ENCODE data around the gene OR8U1. TPM values are rescaled to one million over a fixed set of nuclear protein-coding genes. Genes with fewer than 3 reads are reported as not detected.

OR8U1 gene
- total RNA-seq (2014; rRNA removed; shearing (Covaris generic); ENCODE audit: low replicate concordance): not detected in 2 replicates

DNA sequence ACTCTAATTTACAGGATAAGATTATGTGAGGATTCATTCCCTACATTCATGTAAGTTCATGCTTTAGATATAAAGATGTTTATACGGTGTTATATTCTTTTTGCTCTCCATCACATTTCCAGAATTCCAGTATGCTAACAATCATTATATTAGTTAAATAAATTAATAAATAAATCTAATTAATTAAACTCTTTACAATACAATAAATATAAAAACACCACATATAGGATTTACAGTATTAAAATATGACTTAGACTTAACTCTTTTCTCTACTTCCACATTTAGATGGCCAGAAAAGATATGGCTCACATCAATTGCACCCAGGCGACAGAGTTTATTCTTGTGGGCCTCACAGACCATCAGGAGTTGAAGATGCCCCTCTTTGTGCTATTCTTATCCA lies at the start of gene OR8U1:
TSS of gene OR8U1 (plus strand) at position 301 of the 400 bp plus-strand sequence. CDS start at position 301, 0 bp downstream.
- Histone ChIP-seq H3K27ac (ENCODE audit: low read length) (no peak within 1 kb of the TSS), H3K9ac (ENCODE audit: low read length) (no peak within 1 kb of the TSS), H3K9me2 (replicated peaks; ENCODE audit: insufficient read depth, low read length) (no peaks in the 10 kb centered on the region), H3K4me3 (ENCODE audit: low read length) (no peak within 1 kb of the TSS), H3K36me3 (ENCODE audit: insufficient read depth, low read length) (no peaks in the 10 kb centered on the region), H3K4me2 (ENCODE audit: low read depth, low read length, poor library complexity, severe bottlenecking) (no peak within 1 kb of the TSS), H3K9me3 (ENCODE audit: low read length) (peaks cover 17% of the 10 kb centered on the region), H2AFZ (ENCODE audit: low read length) (no peak within 1 kb of the TSS), H4K20me1 (ENCODE audit: insufficient read depth, low read depth, low read length) (no peaks in the 10 kb centered on the region), H3K27me3 (ENCODE audit: low read length) (no peaks in the 10 kb centered on the region), H3K4me1 (ENCODE audit: low read length) (no peaks in the 10 kb centered on the region), H3K79me2 (ENCODE audit: low read length) (no peaks in the 10 kb centered on the region)
- no peak for DNase-seq

DNA sequence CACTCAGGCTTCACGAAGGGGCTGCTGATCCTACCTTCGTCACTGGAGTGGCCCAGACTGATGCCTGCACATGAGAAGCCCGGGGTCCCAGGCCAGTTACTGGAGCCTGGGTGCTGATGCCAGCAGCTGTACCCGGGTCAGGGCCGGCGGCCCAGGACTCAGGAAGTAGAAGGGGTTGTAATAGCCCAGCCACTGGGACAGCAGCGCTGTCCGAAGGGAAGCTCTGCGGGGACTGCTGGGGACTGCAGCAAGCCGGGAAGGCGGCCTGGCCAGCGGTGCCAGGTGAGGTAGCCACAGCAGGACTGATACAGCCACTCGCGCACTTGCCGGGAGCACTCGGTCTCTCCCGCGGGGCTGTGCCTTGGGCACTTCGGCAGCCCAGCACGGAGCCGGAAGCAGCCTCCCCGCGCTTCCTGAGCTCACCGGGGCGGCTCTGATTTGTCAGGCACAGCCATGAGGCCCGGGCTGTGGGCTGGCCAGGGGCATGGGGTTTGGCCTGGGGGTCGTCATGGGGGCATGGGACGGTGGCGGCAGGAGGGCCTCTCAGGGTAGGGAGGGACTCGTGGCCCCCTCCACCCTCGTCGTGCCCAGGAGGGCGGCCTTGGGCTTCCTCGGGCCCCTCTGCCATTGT lies 43.4 kb upstream of the OR8U1 start:
- Histone ChIP-seq H4K20me1 (ENCODE audit: insufficient read depth, low read depth, low read length) (no peaks in the 10 kb centered on the region), H3K9me2 (replicated peaks; ENCODE audit: insufficient read depth, low read length) (no peaks in the 10 kb centered on the region), H3K4me3 (ENCODE audit: low read length) (no peak overlapping the region)

DNA sequence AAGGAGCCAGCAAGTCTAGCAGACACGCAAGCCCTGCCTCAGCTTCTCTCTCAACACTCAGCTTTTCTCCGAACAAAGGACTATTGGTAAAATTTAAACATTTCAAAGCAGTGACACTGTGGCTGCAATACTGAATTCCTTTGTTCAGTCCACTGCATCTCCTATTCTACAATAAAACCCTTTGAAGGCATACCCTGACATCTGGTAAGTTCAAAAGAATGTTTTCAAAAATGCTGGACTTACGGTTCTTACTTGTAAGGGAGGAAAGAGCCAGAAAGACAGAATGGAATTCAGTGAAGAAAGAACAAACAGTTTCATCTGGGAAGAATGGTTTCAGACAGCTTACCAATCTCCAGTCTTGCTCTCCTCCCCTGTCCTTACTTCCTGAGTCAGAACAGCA lies 42.3 kb upstream of the OR8U1 start:
- Histone ChIP-seq H3K4me3 (ENCODE audit: low read length) (no peak overlapping the region), H3K36me3 (ENCODE audit: insufficient read depth, low read length) (no peaks in the 10 kb centered on the region), H3K79me2 (ENCODE audit: low read length) (no peaks in the 10 kb centered on the region), H3K4me2 (ENCODE audit: low read depth, low read length, poor library complexity, severe bottlenecking) (no peak overlapping the region), H3K9ac (ENCODE audit: low read length) (no peak overlapping the region), H2AFZ (ENCODE audit: low read length) (no peak overlapping the region), H3K9me3 (ENCODE audit: low read length) (peaks cover 21% of the 10 kb centered on the region), H3K27me3 (ENCODE audit: low read length) (no peaks in the 10 kb centered on the region), H3K27ac (ENCODE audit: low read length) (no peak overlapping the region), H3K9me2 (replicated peaks; ENCODE audit: insufficient read depth, low read length) (no peaks in the 10 kb centered on the region), H3K4me1 (ENCODE audit: low read length) (no peaks in the 10 kb centered on the region), H4K20me1 (ENCODE audit: insufficient read depth, low read depth, low read length) (no peaks in the 10 kb centered on the region)
- DNase-seq: no peak

More for the DNA sequence above, 43.4 kb upstream of the OR8U1 start:
- Histone ChIP-seq H3K79me2 (ENCODE audit: low read length) (no peaks in the 10 kb centered on the region), H3K27ac (ENCODE audit: low read length) (no peak overlapping the region), H3K27me3 (ENCODE audit: low read length) (no peaks in the 10 kb centered on the region), H3K9ac (ENCODE audit: low read length) (no peak overlapping the region), H2AFZ (ENCODE audit: low read length) (no peak overlapping the region), H3K36me3 (ENCODE audit: insufficient read depth, low read length) (no peaks in the 10 kb centered on the region), H3K9me3 (ENCODE audit: low read length) (peaks cover 15% of the 10 kb centered on the region), H3K4me1 (ENCODE audit: low read length) (no peaks in the 10 kb centered on the region), H3K4me2 (ENCODE audit: low read depth, low read length, poor library complexity, severe bottlenecking) (no peak overlapping the region)
- DNase-seq: no peak

DNA sequence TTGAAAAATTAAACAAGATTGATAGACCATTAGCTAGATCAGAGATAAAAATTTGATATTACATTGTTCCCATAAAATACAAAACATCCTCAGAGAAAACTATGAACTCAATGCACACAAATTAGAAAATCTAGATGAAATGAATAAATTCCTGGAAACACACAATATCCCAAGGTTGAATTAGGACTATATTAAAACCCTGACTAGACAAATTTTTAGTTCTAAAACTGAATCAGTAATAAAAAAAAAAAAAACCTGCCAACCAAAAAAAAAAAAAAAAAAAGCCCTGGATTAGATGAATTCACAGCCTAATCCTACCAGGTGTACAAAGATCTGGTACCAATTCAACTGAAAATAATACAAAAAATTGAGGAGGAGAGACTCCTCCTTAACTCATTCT lies 35.1 kb upstream of the OR8U1 start:
- Histone ChIP-seq H3K4me1 (ENCODE audit: low read length) (no peaks in the 10 kb centered on the region), H2AFZ (ENCODE audit: low read length) (no peak overlapping the region), H3K27ac (ENCODE audit: low read length) (no peak overlapping the region), H3K27me3 (ENCODE audit: low read length) (no peaks in the 10 kb centered on the region), H3K9me2 (replicated peaks; ENCODE audit: insufficient read depth, low read length) (no peaks in the 10 kb centered on the region), H3K4me3 (ENCODE audit: low read length) (no peak overlapping the region), H3K4me2 (ENCODE audit: low read depth, low read length, poor library complexity, severe bottlenecking) (no peak overlapping the region), H4K20me1 (ENCODE audit: insufficient read depth, low read depth, low read length) (no peaks in the 10 kb centered on the region), H3K79me2 (ENCODE audit: low read length) (no peaks in the 10 kb centered on the region), H3K36me3 (ENCODE audit: insufficient read depth, low read length) (no peaks in the 10 kb centered on the region), H3K9ac (ENCODE audit: low read length) (no peak overlapping the region), H3K9me3 (ENCODE audit: low read length) (peaks cover 43% of the 10 kb centered on the region)
- no peak for DNase-seq

DNA sequence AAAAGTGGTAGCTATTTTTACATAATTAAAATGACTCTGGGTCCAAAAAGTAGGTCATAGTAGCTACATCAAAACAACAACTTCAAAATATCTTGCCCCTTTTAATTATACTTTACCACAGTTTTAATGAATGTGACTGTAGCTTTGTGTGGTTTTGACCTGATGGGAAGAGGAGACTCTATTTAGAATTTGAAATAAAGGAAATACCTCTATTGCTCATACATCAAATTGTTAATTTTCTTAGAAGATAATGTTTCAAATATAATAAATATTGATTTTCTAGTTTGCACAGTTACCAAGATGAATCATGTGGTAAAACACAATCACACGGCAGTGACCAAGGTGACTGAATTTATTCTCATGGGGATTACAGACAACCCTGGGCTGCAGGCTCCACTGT lies 29.7 kb upstream of the OR8U1 start, which contains the start of gene OR8K1:
TSS of gene OR8K1 (plus strand) at position 301 of the 400 bp plus-strand sequence. CDS start at position 301, 0 bp downstream.
- no peaks in the 10 kb centered on the region for H3K79me2 ChIP-seq (ENCODE audit: low read length)
- no peaks in the 10 kb centered on the region for H4K20me1 ChIP-seq (ENCODE audit: insufficient read depth, low read depth, low read length)
- H3K4me2 ChIP-seq (ENCODE audit: low read depth, low read length, poor library complexity, severe bottlenecking): no peak within 1 kb of the TSS
- no peaks in the 10 kb centered on the region; the same call in 1 of the 2 replicates for H3K9me2 ChIP-seq (replicated peaks; ENCODE audit: insufficient read depth, low read length)
- no peak within 1 kb of the TSS for H3K27ac ChIP-seq (ENCODE audit: low read length)
- no peak within 1 kb of the TSS for H3K4me3 ChIP-seq (ENCODE audit: low read length)
- no peak within 1 kb of the TSS for H3K9ac ChIP-seq (ENCODE audit: low read length)
- H3K9me3 ChIP-seq (ENCODE audit: low read length): peaks cover 20% of the 10 kb centered on the region
- no peaks in the 10 kb centered on the region for H3K27me3 ChIP-seq (ENCODE audit: low read length)
- H2AFZ ChIP-seq (ENCODE audit: low read length): no peak within 1 kb of the TSS
- no peaks in the 10 kb centered on the region for H3K36me3 ChIP-seq (ENCODE audit: insufficient read depth, low read length)
- H3K4me1 ChIP-seq (ENCODE audit: low read length): no peaks in the 10 kb centered on the region
- DNase-seq: no peak

DNA sequence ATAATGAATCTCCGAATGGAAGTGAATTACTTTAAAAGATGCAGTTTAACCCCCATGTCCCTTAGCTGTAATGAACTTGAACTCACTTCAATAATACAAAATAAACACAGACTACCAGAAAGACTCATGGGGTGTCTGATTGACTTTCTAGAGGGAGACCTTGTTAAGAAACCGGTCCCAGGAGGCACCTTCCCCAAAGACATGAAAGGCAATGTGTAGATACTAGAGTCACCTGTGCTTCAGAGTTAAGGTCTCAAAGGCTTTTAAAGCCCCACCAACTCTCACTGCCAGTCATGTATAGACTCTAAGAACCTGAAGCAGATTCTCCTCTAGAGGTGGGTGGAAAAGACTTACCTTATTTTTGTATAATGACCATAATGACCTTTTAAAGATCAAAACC lies 21.4 kb upstream of the OR8U1 start, which contains the start of gene OR8J1:
TSS of gene OR8J1 (plus strand) at position 301 of the 400 bp plus-strand sequence. CDS start 5,956 bp downstream, outside the sequence.
- H2AFZ ChIP-seq (ENCODE audit: low read length): no peak within 1 kb of the TSS

DNA sequence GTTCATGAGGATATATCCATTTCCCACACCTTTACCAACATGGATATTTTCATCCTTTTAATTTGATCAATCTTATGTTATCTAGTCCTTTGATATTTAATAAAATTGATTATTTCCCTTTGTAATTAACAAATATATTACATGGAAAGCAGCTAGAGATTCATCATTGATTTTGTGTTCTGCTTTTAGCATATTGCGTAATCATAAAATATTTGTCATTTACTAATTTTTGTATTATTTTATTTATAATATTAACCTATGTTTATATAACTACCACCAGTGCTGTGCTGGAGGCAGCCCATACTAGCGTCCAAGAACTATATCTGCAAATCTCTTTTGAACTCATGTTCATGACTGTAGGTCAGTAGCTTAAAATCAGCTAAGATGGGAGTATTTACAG lies 4.7 kb downstream of the OR8U1 start:
- H3K9me3 ChIP-seq (ENCODE audit: low read length): peaks cover 24% of the 10 kb centered on the region
- H3K9me2 ChIP-seq (replicated peaks; ENCODE audit: insufficient read depth, low read length): no peaks in the 10 kb centered on the region
- no peaks in the 10 kb centered on the region; the same call in 1 of the 2 replicates for H3K36me3 ChIP-seq (ENCODE audit: insufficient read depth, low read length)
- H3K4me3 ChIP-seq (ENCODE audit: low read length): no peak overlapping the region
- H3K79me2 ChIP-seq (ENCODE audit: low read length): no peaks in the 10 kb centered on the region
- H3K9ac ChIP-seq (ENCODE audit: low read length): no peak overlapping the region
- H2AFZ ChIP-seq (ENCODE audit: low read length): no peak overlapping the region
- H3K4me2 ChIP-seq (ENCODE audit: low read depth, low read length, poor library complexity, severe bottlenecking): no peak overlapping the region
- no peak overlapping the region for H3K27ac ChIP-seq (ENCODE audit: low read length)
- H4K20me1 ChIP-seq (ENCODE audit: insufficient read depth, low read depth, low read length): no peaks in the 10 kb centered on the region
- no peak for DNase-seq
- no peaks in the 10 kb centered on the region for H3K4me1 ChIP-seq (ENCODE audit: low read length)
- no peaks in the 10 kb centered on the region for H3K27me3 ChIP-seq (ENCODE audit: low read length)

More for the DNA sequence above, 21.4 kb upstream of the OR8U1 start, which contains the start of gene OR8J1:
- Histone ChIP-seq H3K4me2 (ENCODE audit: low read depth, low read length, poor library complexity, severe bottlenecking) (no peak within 1 kb of the TSS), H3K27ac (ENCODE audit: low read length) (no peak within 1 kb of the TSS), H3K4me3 (ENCODE audit: low read length) (no peak within 1 kb of the TSS), H3K36me3 (ENCODE audit: insufficient read depth, low read length) (no peaks in the 10 kb centered on the region), H4K20me1 (ENCODE audit: insufficient read depth, low read depth, low read length) (no peaks in the 10 kb centered on the region), H3K4me1 (ENCODE audit: low read length) (no peaks in the 10 kb centered on the region), H3K9ac (ENCODE audit: low read length) (no peak within 1 kb of the TSS), H3K79me2 (ENCODE audit: low read length) (no peaks in the 10 kb centered on the region), H3K9me2 (replicated peaks; ENCODE audit: insufficient read depth, low read length) (no peaks in the 10 kb centered on the region), H3K9me3 (ENCODE audit: low read length) (peaks cover 14% of the 10 kb centered on the region), H3K27me3 (ENCODE audit: low read length) (no peaks in the 10 kb centered on the region)
- no peak for DNase-seq

DNA sequence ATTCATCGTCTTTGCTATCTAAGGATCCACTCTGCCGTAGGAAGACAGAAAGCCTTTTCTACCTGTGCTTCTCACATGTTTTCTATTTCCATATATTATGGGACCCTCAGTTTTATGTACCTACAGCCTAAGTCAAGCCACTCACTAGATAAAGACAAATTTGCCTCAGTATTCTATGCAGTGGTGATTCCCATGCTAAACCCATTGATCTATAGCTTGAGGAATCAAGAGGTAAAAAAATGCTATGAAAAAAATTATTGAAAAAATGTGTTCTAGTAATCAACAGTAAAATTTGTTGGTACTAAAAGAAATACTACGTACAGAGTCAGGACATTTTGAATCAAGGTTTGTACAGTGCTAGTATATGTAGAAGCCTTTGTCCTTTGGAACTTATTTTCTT lies 19.0 kb downstream of the OR8U1 start:
- Histone ChIP-seq H3K4me2 (ENCODE audit: low read depth, low read length, poor library complexity, severe bottlenecking) (no peak overlapping the region), H2AFZ (ENCODE audit: low read length) (no peak overlapping the region), H3K4me3 (ENCODE audit: low read length) (no peak overlapping the region), H3K9me2 (replicated peaks; ENCODE audit: insufficient read depth, low read length) (no peaks in the 10 kb centered on the region; the same call in 1 of the 2 replicates), H4K20me1 (ENCODE audit: insufficient read depth, low read depth, low read length) (no peaks in the 10 kb centered on the region), H3K79me2 (ENCODE audit: low read length) (no peaks in the 10 kb centered on the region), H3K27me3 (ENCODE audit: low read length) (no peaks in the 10 kb centered on the region), H3K27ac (ENCODE audit: low read length) (no peak overlapping the region), H3K4me1 (ENCODE audit: low read length) (no peaks in the 10 kb centered on the region), H3K9ac (ENCODE audit: low read length) (no peak overlapping the region), H3K9me3 (ENCODE audit: low read length) (no peaks in the 10 kb centered on the region; the same call in 1 of the 2 replicates), H3K36me3 (ENCODE audit: insufficient read depth, low read length) (no peaks in the 10 kb centered on the region)
- no peak for DNase-seq
